ENCODE data around the gene SMCO1.
"Not testable (repeated sequence)": the region's sequence is repeated elsewhere in the genome, so short reads cannot be mapped to it uniquely, and the experiment has no call there.

Gene SMCO1

DNA sequence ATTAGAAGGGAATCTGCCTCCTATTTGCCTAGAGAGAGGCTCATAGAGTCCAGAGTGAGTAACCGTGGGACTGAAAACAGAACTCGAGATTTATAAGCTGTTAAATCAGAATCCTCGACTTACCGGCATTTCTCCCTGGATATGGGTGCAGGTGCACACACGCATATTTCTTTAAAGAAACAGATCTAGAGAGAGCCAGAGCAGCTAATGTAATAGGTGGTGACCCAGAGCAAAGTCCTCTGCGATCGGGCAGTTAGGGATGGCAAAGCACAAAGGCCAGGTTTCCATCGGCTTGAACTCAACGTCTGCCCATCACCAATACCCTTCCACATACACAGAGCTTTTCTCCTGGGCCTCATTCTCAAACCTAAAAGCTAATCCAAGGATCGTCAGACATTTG, 25.4 kb downstream of the SMCO1 start:
- no peak for DNase-seq

GRCh38 chr3:196486263-196486662, 28.9 kb downstream of the SMCO1 start:
- DNase-seq = peak; percentile 27

DNA sequence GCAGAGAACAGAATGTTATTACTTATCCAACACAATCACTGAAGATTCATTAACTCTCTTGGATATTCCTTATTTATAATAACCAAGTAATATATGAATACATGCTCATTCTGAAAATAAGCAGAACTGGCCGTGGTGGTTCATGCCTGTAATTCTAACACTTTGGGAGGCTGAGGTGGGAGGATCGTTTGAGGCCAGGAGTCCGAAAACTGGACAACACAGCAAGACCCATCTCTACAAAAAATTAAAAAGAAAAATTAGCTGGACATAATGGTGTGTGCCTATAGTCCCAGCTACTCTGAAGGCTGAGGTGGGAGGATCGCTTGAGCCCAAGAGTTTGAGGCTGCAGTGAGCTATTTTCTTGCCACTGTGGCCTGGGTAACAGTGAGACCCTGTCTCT, 37.5 kb downstream of the SMCO1 start:
- DNase-seq = no peak

DNA sequence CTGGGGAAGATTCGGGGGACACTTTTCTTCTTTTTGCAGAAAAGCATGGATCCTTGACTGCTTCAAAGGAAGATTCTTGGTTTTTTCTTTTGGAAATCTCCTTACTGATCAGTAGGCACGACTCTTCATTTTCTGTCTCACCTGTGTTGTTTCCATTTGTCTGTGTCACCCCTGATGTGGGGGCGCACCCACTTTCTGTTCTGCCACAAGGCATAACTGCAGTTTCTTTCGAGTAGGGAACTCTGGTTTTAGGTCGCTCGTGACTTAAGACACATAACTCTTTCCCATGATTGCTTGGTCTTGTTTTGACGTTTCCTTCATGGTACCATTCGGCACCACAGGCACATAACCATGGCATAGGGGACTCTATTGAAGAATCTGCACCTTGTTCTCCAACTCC, 42.9 kb downstream of the SMCO1 start:
- no peak for DNase-seq

DNA sequence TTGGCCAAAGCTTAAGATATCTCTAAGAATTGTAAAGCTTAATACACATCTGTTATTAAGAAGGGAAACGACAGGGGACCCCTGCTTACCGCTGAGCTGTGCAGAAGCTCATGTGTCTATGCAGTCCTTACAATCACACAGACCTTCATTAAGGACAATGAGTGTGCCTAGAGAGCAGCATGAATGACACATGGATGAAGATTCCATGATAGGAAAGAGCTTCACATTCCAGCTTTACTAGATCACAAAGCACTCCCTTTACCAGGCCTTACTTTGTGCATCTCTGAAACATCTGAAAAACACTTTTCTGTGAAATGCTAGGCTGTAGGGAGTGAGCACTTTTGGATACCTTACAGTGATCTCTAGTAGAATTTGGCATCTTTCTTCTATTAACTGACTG, 43.6 kb downstream of the SMCO1 start:
- no peak for DNase-seq

- not testable (repeated sequence) for DNase-seq
Measured at GRCh38 chr3:196470182-196470581, 45.0 kb downstream of the SMCO1 start.

GRCh38 chr3:196463804-196464203, 51.3 kb downstream of the SMCO1 start:
- no peak for DNase-seq

DNA sequence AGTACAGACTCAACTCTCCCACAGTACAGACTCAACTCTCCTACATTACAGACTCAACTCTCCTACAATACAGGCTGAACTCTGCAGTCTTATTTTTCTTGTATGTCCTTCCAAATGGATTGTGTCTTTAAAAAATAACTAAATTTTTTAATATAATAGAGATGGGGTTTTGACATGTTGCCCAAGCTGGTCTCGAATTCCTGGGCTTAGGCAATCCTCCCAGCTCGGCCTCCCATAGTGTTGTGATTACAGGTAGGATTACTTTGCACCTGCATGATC, 51.7 kb downstream of the SMCO1 start:
- DNase-seq = no peak

- not testable (repeated sequence) for DNase-seq
Measured at GRCh38 chr3:196462680-196463477, 52.3 kb downstream of the SMCO1 start.

GRCh38 chr3:196458063-196458462, 57.1 kb downstream of the SMCO1 start:
- no peak for DNase-seq

- DNase-seq = peak; percentile 40
Measured at GRCh38 chr3:196457470-196457869, 57.7 kb downstream of the SMCO1 start.

All from CD4-positive, alpha-beta T cell treated with Interleukin-21 for 1 hour (primary cell).